GM18951 (cell line): Measurements from ENCODE around the gene CYTH1.

ENCODE experiments used
- POLR2A ChIP-seq: IDR thresholded peaks from 4 replicates; pipeline ENCODE4 v1.6.1; 2011; ENCODE audit warnings: mild to moderate bottlenecking; ENCODE audit not compliant: insufficient read length, insufficient read depth; ENCODE audit errors: extremely low read depth
- in situ Hi-C: fragments of 300-500 bp; cut with MboI; formaldehyde crosslinking; loops from one replicate; pipeline ENCODE4 v1.12.0; 2022; ENCODE audit warnings: low sequenced_read_pairs, mixed read lengths, inconsistent platforms; ENCODE audit not compliant: unreplicated experiment

Gene CYTH1

GRCh38 chr17:78664476-78665386 is 117.3 kb downstream of the CYTH1 start:
- in situ Hi-C loops: no loop called here
- TF ChIP-seq POLR2A: no peak

DNA sequence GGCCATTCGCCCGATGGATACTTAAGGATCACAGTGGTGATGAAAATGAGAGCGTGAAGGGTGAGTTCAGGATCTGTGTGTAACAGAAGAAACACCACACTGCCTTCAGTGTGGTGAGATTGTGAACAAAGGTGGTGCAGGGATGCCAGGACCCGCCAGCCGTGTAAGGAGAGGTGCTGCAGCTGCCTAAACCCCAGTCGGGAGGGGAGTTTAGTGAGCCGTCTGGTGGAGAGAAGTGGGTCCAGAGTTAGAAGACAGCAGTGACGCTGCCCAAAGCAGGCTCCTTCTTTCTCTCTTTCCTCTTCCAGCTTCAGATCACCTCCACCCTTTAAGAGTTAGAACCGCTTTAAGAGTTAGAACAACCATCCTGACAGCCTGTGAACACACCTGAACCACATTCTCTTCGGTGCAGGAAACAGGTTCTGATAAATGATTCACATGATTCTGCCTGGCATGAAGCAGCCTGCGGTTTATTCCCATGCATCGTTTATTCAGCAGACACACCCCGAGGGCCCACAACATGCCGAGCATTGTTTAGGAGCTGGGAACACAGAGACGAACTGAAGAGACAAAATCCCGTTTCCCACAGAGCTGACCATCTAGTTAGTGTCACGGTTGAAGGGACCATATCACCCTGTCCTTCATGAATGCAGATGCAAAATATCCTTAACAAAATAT is 120.8 kb downstream of the CYTH1 start:
- in situ Hi-C loops: no loop called here
- TF ChIP-seq POLR2A: no peak

DNA sequence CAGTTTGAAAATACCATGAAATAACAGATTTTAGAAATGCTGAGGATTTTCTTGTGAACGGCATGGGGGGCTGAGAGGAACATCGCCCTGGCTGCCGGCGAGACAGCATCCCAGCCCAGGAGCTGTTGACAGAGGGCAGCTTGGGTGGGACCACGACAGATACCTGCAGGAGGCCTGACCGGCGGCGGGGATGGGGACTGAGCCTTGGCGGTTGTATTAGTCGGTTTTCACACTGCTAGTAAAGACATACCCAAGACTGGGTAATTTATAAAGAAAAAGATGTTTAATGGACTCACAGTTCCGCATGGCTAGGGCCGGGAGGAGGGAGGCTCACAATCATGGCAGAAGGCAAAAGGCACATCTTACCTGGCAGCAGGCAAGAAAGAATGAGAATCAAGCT is 122.5 kb downstream of the CYTH1 start:
- in situ Hi-C loops: no loop called here

GRCh38 chr17:78658281-78658785 is 123.7 kb downstream of the CYTH1 start:
- in situ Hi-C loops: no loop called here
- no peak for TF ChIP-seq POLR2A

More for the DNA sequence above, 122.5 kb downstream of the CYTH1 start:
- no peak for TF ChIP-seq POLR2A

GRCh38 chr17:78655251-78655940 is 126.7 kb downstream of the CYTH1 start:
- no peak for TF ChIP-seq POLR2A
- in situ Hi-C loops: no loop called here

DNA sequence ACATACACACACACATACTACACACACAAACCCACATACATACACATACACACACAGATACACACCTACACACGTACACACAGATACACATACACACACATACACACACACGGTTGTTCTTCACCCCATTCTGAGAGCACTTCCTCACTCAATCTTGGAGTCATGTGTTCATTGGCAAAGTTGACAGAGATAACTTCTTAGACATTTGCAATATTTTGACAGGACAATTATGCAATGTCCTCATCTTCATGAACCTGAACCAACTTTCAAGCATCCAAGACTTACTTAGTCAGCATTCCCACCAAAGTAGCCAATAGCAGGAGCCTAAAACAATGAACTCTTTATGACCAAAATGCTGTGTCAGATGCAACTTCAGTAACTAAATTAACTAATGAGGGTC is 127.7 kb downstream of the CYTH1 start:
- TF ChIP-seq POLR2A: no peak
- in situ Hi-C loops: no loop called here

DNA sequence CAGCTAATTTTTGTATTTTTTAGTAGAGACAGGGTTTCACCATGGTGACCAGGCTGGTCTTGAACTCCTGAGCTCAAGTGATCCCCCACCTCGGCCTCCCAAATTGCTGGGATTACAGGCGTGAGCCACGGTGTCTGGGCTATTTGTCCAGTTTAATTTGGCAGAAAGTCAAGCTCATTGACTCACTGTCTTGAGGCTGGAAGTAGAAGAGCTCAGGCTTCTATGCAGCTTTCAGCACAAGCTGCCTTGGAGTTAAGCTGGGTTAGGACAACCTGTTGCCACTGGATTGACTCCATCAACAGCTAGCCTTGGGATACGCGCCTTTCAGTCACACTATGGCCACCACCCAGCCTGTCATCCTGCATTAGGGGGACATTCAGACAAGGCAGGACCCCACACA is 128.7 kb downstream of the CYTH1 start:
- in situ Hi-C loops: no loop called here
- no peak for TF ChIP-seq POLR2A

GRCh38 chr17:78652913-78653312 is 129.2 kb downstream of the CYTH1 start:
- in situ Hi-C loops: no loop called here
- no peak for TF ChIP-seq POLR2A

DNA sequence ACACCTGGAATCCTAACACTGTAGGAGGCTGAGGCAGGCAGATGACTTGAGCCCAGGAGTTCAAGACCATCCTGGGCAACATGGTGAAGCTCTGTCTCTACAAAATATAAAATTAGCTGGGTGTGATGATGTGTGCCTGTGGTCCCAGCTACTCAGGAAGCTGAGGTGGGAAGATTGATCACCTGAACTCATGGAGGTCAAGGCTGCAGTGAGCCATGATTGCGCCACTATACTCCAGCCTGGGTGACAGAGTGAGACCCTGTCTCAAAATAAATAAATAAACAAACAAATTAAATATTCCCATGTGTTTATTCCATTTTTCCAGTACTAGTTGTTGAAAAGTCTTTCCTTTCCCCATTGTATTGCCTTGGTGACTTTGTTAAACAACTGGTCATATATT is 130.0 kb downstream of the CYTH1 start:
- no peak for TF ChIP-seq POLR2A
- in situ Hi-C loops: no loop called here

- in situ Hi-C loops: no loop called here
- TF ChIP-seq POLR2A: no peak
Measured at GRCh38 chr17:78651554-78651953, 130.5 kb downstream of the CYTH1 start.

GRCh38 chr17:78650093-78650715 is 131.9 kb downstream of the CYTH1 start:
- TF ChIP-seq POLR2A: no peak
- in situ Hi-C loops: no loop called here

GRCh38 chr17:78648293-78648692 is 133.8 kb downstream of the CYTH1 start:
- TF ChIP-seq POLR2A: no peak
- in situ Hi-C loops: no loop called here

GRCh38 chr17:78647032-78647431 is 135.0 kb downstream of the CYTH1 start:
- in situ Hi-C loops: no loop called here
- no peak for TF ChIP-seq POLR2A
